ENCODE results near the gene RNF224.

DNA sequence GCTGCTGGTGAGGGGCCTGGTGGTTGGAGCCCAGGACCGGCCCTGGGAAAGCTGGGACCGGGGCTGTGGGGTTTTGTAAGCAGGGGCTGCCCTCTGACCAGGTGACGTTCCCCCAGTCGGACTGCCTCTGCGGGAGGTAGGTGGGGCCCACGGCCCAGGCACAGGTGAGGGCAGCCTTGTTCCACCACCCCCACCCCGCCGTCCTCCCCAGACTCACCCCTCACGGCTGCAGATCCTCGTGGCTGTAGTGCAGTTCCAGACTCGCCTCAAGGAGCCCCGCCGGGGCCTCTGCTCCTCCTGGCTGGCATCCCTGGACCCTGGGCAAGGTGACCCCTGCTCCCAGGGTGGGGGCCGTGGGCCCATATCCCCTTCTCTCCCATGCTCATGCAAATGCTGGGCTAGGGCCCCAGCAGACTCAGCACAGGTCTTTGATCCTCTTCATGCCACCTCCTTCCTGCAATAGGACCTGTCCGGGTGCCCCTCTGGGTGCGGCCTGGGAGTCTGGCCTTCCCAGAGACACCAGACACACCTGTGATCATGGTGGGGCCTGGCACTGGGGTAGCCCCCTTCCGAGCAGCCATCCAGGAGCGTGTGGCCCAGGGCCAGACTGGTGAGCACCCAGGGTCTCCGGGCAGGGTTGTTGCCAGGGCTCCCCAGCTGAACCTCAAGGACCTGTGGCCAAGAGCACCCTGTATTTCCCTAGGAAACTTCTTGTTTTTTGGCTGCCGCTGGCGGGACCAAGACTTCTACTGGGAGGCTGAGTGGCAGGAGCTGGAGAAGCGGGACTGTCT, 11.9 kb upstream of the RNF224 start:
- TF ChIP-seq, protein P1, sequence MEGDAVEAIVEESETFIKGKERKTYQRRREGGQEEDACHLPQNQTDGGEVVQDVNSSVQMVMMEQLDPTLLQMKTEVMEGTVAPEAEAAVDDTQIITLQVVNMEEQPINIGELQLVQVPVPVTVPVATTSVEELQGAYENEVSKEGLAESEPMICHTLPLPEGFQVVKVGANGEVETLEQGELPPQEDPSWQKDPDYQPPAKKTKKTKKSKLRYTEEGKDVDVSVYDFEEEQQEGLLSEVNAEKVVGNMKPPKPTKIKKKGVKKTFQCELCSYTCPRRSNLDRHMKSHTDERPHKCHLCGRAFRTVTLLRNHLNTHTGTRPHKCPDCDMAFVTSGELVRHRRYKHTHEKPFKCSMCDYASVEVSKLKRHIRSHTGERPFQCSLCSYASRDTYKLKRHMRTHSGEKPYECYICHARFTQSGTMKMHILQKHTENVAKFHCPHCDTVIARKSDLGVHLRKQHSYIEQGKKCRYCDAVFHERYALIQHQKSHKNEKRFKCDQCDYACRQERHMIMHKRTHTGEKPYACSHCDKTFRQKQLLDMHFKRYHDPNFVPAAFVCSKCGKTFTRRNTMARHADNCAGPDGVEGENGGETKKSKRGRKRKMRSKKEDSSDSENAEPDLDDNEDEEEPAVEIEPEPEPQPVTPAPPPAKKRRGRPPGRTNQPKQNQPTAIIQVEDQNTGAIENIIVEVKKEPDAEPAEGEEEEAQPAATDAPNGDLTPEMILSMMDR (IDR thresholded peaks at IDR 0.05): no peak
- TF ChIP-seq POLR2A (IDR thresholded peaks at IDR 0.05): no peak
